GM12878 (cell line): ENCODE results near the gene KIZ.

Experiments used
- FOXM1 ChIP-seq: IDR thresholded peaks from 2 replicates; pipeline ENCODE4 v1.6.1; 2012; ENCODE audit warnings: low read depth, mild to moderate bottlenecking, inconsistent platforms, low read length, moderate library complexity
- GABPA ChIP-seq: IDR thresholded peaks from 2 replicates; pipeline ENCODE4 v1.6.1; 2014; ENCODE audit warnings: antibody characterized with exemption, low read depth, mild to moderate bottlenecking, inconsistent platforms
- MEF2A ChIP-seq: IDR thresholded peaks from 2 replicates; pipeline ENCODE4 v1.6.1; 2011; ENCODE audit warnings: low read depth, mild to moderate bottlenecking, low read length, moderate library complexity; ENCODE audit not compliant: insufficient read depth
- MYC ChIP-seq: IDR thresholded peaks from 2 replicates; pipeline ENCODE4 v1.6.1; 2011; ENCODE audit warnings: mild to moderate bottlenecking, low read length, moderate library complexity, inconsistent platforms; ENCODE audit not compliant: insufficient read depth, insufficient replicate concordance, insufficient read length, severe bottlenecking
- NR2F1 ChIP-seq: fragments of 450-650 bp; conservative IDR thresholded peaks from 2 replicates; pipeline ENCODE4 v1.6.1; 2017; ENCODE audit warnings: mild to moderate bottlenecking
- TCF7 ChIP-seq: IDR thresholded peaks from 2 replicates; pipeline ENCODE4 v1.6.1; 2014; ENCODE audit warnings: antibody characterized with exemption, borderline replicate concordance
- TF ChIP-seq, protein P1 (sequence below), 3 experiments: IDR thresholded peaks in 2 of 3; conservative IDR thresholded peaks in 1 of 3; 2 replicates each; pipeline ENCODE4 v1.5.1; 2011; ENCODE audit warnings: low read depth in 3 of 3, low read length in 3 of 3, mild to moderate bottlenecking in 3 of 3, control low read depth in 2 of 3, moderate library complexity in 2 of 3, inconsistent platforms in 1 of 3, mixed read lengths in 1 of 3; ENCODE audit not compliant: control insufficient read depth in 2 of 3, insufficient read depth in 1 of 3; ENCODE audit errors: extremely low read depth in 1 of 3

GRCh38 chr20:21133917-21134622 is 8.2 kb downstream of the KIZ start:
- TF ChIP-seq GABPA, result no peak
- no peak for TF ChIP-seq NR2F1
- TF ChIP-seq, protein P1, sequence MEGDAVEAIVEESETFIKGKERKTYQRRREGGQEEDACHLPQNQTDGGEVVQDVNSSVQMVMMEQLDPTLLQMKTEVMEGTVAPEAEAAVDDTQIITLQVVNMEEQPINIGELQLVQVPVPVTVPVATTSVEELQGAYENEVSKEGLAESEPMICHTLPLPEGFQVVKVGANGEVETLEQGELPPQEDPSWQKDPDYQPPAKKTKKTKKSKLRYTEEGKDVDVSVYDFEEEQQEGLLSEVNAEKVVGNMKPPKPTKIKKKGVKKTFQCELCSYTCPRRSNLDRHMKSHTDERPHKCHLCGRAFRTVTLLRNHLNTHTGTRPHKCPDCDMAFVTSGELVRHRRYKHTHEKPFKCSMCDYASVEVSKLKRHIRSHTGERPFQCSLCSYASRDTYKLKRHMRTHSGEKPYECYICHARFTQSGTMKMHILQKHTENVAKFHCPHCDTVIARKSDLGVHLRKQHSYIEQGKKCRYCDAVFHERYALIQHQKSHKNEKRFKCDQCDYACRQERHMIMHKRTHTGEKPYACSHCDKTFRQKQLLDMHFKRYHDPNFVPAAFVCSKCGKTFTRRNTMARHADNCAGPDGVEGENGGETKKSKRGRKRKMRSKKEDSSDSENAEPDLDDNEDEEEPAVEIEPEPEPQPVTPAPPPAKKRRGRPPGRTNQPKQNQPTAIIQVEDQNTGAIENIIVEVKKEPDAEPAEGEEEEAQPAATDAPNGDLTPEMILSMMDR (IDR thresholded peaks at IDR 0.05 in 2 of 3, conservative IDR thresholded peaks at IDR 0.05 in 1 of 3; ENCODE audit: control insufficient read depth in 2 of 3, extremely low read depth in 1 of 3, insufficient read depth in 1 of 3, low read depth in 3 of 3, low read length in 3 of 3), result no peak
- TF ChIP-seq FOXM1, result no peak
- no peak for TF ChIP-seq TCF7
- TF ChIP-seq MYC, result no peak
- no peak for TF ChIP-seq MEF2A
